HG03432 (cell line): Measurements from ENCODE around the gene PPDPF.
A peak's percentile ranks its signal among the peaks of the same experiment; 100 is the strongest.
"Not testable (repeated sequence)": the region's sequence is repeated elsewhere in the genome, so short reads cannot be mapped to it uniquely, and the experiment has no call there.

Experiments used
- ATAC-seq: cut with Tn5 transposase; IDR thresholded peaks from one replicate; pipeline ENCODE4 v1.9.1; 2021; ENCODE audit warnings: mild to moderate bottlenecking, moderate library complexity; ENCODE audit not compliant: unreplicated experiment

The PPDPF gene, protein sequence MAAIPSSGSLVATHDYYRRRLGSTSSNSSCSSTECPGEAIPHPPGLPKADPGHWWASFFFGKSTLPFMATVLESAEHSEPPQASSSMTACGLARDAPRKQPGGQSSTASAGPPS

GRCh38 chr20:63520504-63520933 lies at the start of gene PPDPF:
TSS of gene PPDPF (plus strand) at chr20:63520765. CDS start at chr20:63521309, 544 bp downstream.
- ATAC-seq: peak; percentile 74

- ATAC-seq: no peak
Measured at GRCh38 chr20:63471002-63471716, 49.4 kb upstream of the PPDPF start.

- ATAC-seq: no peak
Measured at GRCh38 chr20:63471717-63471980, 48.9 kb upstream of the PPDPF start.

GRCh38 chr20:63471981-63472831 lies 48.4 kb upstream of the PPDPF start, which contains the start of gene KCNQ2:
TSS of gene KCNQ2 (minus strand) at chr20:63472655. CDS start at chr20:63472463, 192 bp downstream.
- no peak for ATAC-seq

GRCh38 chr20:63472862-63473390 lies 47.6 kb upstream of the PPDPF start:
- no peak for ATAC-seq

GRCh38 chr20:63473555-63474449 lies 46.8 kb upstream of the PPDPF start:
- no peak for ATAC-seq

DNA sequence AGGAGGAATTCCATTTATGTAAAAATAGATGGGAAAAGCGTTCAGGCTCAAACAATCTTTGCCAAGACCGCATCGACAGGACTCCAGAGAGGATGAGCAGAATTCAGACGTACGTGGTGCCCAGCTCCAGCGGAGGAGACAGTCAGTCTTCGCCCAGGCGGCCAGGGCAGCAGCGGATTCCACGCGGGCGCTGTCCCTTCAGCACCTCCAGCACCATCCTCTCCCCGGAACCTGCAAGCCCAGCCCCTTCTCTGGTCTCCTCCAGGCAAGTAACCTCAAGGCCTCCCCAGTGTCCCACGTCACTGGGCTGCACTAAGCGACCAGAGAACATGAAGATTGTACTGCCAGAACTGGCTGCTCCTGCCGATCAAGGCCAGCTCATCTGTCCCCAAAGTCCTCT lies 45.4 kb upstream of the PPDPF start:
- no peak for ATAC-seq

- no peak for ATAC-seq
Measured at GRCh38 chr20:63477061-63477616, 43.4 kb upstream of the PPDPF start.

- ATAC-seq: no peak
Measured at GRCh38 chr20:63477944-63478343, 42.6 kb upstream of the PPDPF start.

DNA sequence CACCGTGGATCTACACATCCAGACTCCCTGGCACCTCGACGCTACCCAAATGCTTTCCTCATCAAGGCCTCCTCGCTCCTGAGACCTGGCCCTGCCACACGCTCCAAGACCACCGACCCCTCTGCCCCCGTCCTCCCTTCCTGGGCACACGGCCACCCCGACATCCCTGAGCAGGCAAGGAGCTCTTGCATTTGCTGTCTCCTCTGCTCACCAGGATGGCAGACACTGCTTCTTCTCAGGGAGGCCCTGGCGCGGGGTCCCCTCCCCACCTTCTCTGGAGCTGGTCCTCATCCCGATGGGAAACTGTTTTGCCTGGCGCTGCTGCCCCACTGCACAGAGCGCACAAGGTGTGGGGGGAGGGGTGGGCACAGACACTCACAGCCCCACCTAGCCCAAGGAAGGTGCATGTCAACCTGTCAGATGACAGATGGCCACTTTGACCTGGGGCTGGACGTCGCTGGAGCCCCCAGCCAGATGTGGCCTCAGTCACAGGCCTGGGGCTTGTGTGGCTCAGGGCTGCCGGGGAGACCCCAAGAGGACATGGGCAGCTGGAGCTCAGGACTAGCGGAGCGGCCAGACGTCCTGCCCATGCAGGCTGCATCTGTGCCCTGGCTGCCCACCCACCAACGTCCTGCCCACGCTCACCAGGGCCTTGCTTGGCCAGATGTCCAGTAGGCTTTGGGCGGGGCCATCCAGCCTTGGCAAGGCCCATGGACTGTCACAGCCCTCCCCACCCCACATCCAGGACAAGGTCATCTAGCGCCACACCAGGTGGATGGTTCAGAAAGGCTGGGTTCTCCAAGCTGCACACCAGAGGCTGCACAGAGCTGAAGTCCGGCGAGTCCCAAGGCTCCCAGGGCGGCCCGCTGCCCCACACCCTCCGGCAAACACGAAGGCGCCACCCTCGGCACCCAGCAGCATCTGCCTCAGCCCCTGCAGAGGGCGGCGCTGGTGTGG lies 41.9 kb upstream of the PPDPF start:
- ATAC-seq: no peak

- ATAC-seq: not testable (repeated sequence)
Measured at GRCh38 chr20:63479695-63480419, 40.7 kb upstream of the PPDPF start.

- no peak for ATAC-seq
Measured at GRCh38 chr20:63481503-63481902, 39.1 kb upstream of the PPDPF start.

GRCh38 chr20:63482021-63482587 lies 38.5 kb upstream of the PPDPF start:
- no peak for ATAC-seq

- ATAC-seq: no peak
Measured at GRCh38 chr20:63483834-63484233, 36.7 kb upstream of the PPDPF start.

GRCh38 chr20:63484236-63484635 lies 36.3 kb upstream of the PPDPF start:
- no peak for ATAC-seq

GRCh38 chr20:63484651-63485403 lies 35.7 kb upstream of the PPDPF start:
- ATAC-seq: no peak

GRCh38 chr20:63486300-63486855 lies 34.2 kb upstream of the PPDPF start:
- no peak for ATAC-seq
